DMS53 treated with DMSO at 0.1 percent for 48 hours (cell line): ENCODE measurements around the gene TRIM49D1.
"Not testable (repeated sequence)": the region's sequence is repeated elsewhere in the genome, so short reads cannot be mapped to it uniquely, and the experiment has no call there.

Source experiments
- DNase-seq: peaks from one replicate; lab custom pipeline; 2025; ENCODE audit not compliant: unreplicated experiment; lab: John Stamatoyannopoulos, UW

The TRIM49D1 gene, protein sequence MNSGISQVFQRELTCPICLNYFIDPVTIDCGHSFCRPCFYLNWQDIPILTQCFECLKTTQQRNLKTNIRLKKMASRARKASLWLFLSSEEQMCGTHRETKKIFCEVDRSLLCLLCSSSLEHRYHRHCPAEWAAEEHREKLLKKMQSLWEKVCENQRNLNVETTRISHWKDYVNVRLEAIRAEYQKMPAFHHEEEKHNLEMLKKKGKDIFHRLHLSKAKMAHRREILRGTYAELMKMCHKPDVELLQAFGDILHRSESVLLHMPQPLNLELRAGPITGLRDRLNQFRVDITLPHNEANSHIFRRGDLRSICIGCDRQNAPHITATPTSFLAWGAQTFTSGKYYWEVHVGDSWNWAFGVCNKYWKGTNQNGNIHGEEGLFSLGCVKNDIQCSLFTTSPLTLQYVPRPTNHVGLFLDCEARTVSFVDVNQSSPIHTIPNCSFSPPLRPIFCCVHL

GRCh38 chr11:89922195-89922660, at the start of gene TRIM49D1:
TSS of gene TRIM49D1 (minus strand) at chr11:89922245. CDS start at chr11:89917710, 4,535 bp downstream.
- DNase-seq: no peak

DNA sequence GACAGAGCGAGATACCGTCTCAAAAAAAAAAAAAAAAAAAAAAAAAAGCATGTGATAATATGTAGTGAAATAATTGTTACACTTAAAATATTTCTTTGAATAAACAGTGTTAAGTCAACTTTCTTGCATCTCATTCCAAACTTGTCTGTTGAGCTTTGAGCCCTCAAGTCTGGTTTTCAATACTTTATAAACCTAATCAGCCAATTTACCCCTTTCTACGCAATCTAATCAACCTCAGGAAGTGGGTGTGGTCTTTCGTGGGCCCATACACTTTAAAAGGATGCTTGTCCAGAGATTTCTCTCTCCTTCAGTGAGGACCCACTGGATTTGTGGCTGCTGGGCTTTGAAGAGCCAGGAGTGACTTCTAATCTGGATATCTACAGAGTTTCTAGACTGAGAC, 43.7 kb upstream of the TRIM49D1 start, which contains the start of gene TRIM64:
TRIM64 (plus strand) TSS at position 301 of the 400 bp plus-strand sequence. CDS start 2,467 bp downstream, outside the sequence.
- not testable (repeated sequence) for DNase-seq

- DNase-seq: not testable (repeated sequence)
Measured at GRCh38 chr11:89960833-89961232, 38.8 kb upstream of the TRIM49D1 start.

GRCh38 chr11:89923764-89924163, 1.7 kb upstream of the TRIM49D1 start, which contains the start of gene TRIM49D2:
TSS of gene TRIM49D2 (plus strand) at chr11:89924064. CDS start at chr11:89926762, 2,698 bp downstream.
- not testable (repeated sequence) for DNase-seq

GRCh38 chr11:89900809-89901208, 21.2 kb downstream of the TRIM49D1 start:
- not testable (repeated sequence) for DNase-seq

GRCh38 chr11:89893245-89893644, 28.8 kb downstream of the TRIM49D1 start:
- DNase-seq: not testable (repeated sequence)

GRCh38 chr11:89877511-89877910, 44.5 kb downstream of the TRIM49D1 start:
- DNase-seq: not testable (repeated sequence)

- DNase-seq: not testable (repeated sequence)
Measured at GRCh38 chr11:89872588-89872987, 49.5 kb downstream of the TRIM49D1 start.

GRCh38 chr11:89865223-89865622, 56.8 kb downstream of the TRIM49D1 start:
- not testable (repeated sequence) for DNase-seq

- DNase-seq: not testable (repeated sequence)
Measured at GRCh38 chr11:89863906-89864704, 57.9 kb downstream of the TRIM49D1 start.
